ENCODE data around the gene PTPMT1. TPM values are rescaled to one million over a fixed set of nuclear protein-coding genes. Genes with fewer than 3 reads are reported as not detected.

The PTPMT1 gene, protein sequence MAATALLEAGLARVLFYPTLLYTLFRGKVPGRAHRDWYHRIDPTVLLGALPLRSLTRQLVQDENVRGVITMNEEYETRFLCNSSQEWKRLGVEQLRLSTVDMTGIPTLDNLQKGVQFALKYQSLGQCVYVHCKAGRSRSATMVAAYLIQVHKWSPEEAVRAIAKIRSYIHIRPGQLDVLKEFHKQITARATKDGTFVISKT
- total RNA-seq (2022; extraction: Qiagen RNA extraction) = 63.0 to 77.7 TPM (median 76.9 TPM) in 5 replicates

GRCh38 chr11:47565340-47566148 is at the start of gene PTPMT1:
PTPMT1 (plus strand) TSS chr11:47565599; CDS start chr11:47565623, 24 bp downstream.

GRCh38 chr11:47552566-47553405 is 12.6 kb upstream of the PTPMT1 start, which contains the start of gene CELF1:
CELF1 (minus strand) TSS chr11:47553132; CDS start chr11:47499523, 53,609 bp downstream.

GRCh38 chr11:47578524-47579494 is 13.4 kb downstream of the PTPMT1 start, which contains the start of the genes KBTBD4 and NDUFS3:
KBTBD4 (minus strand) TSS chr11:47578970; CDS start chr11:47578951, 19 bp downstream.
NDUFS3 (plus strand) TSS chr11:47579074; CDS start chr11:47579092, 18 bp downstream.

DNA sequence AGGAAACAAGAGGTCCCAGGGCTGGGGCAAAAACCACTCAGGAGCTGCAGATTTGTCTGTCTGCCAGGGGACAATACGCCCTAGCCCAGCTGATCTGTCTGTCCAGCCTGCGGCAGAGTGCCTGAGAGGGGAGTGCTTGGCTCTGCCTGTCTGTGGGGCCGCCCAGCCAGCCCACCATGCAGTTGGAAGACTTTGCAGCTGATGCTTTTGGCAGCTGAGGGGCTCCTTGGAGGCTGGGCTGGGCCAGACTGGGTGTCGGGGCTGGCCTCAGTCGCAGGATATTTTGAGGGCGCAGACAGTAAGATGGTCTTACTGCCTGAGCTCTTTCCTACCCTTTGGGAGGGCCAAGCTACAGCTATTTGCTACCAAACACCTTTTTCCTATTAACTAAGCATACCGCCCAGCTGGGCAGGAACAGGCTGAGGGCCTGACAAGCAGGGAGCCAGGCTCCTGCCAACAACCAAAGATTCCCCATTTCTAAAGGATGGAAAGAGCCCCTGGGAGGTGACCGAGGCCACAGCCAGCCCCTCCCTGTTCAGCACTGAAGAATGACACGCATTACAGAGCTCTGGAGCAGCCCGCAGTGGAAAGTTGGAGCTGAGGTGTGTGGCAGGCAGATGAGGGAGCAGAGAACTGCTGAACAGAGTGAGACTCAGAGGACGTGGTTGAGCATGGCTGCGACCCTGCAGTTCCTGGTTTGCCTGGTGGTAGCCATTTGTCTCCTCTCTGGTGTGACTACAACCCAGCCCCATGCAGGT is 20.9 kb downstream of the PTPMT1 start, which contains the start of gene FAM180B:
TSS of gene FAM180B (plus strand) at position 581 of the 758 bp plus-strand sequence. CDS start at position 672, 91 bp downstream.

GRCh38 chr11:47593934-47594855 is 28.8 kb downstream of the PTPMT1 start, which contains the start of gene C1QTNF4:
C1QTNF4 (minus strand) TSS chr11:47594411; CDS start chr11:47590810, 3,601 bp downstream.

Other genes with a start within 250 kb of the PTPMT1 start
- 0.05 to 0.08 TPM (median 0.07 TPM) in 5 replicates for gene MYBPC3, start 212.9 kb upstream of the PTPMT1 start, total RNA-seq (2022; extraction: Qiagen RNA extraction)
- 0.19 to 0.21 TPM in 2 of 5 replicates, not detected in the others for gene SPI1, start 187.1 kb upstream of the PTPMT1 start, total RNA-seq (2022; extraction: Qiagen RNA extraction)
- gene SLC39A13, start 157.0 kb upstream of the PTPMT1 start, total RNA-seq (2022; extraction: Qiagen RNA extraction) = 39.8 to 57.0 TPM (median 45.8 TPM) in 5 replicates
- gene PSMC3, start 139.2 kb upstream of the PTPMT1 start, total RNA-seq (2022; extraction: Qiagen RNA extraction) = 178 to 243 TPM (median 193 TPM) in 5 replicates
- 0.15 to 0.32 TPM in 2 of 5 replicates, not detected in the others for gene RAPSN, start 116.5 kb upstream of the PTPMT1 start, total RNA-seq (2022; extraction: Qiagen RNA extraction)
- 39.2 to 64.3 TPM (median 58.2 TPM) in 5 replicates for gene CELF1, start 12.5 kb upstream of the PTPMT1 start, total RNA-seq (2022; extraction: Qiagen RNA extraction)
- 16.6 to 19.4 TPM (median 18.6 TPM) in 5 replicates for gene KBTBD4, start 13.4 kb downstream of the PTPMT1 start, total RNA-seq (2022; extraction: Qiagen RNA extraction)
- 106 to 142 TPM (median 134 TPM) in 5 replicates for gene NDUFS3, start 13.5 kb downstream of the PTPMT1 start, total RNA-seq (2022; extraction: Qiagen RNA extraction)
- 0.08 to 0.09 TPM in 2 of 5 replicates, not detected in the others for gene FAM180B, start 21.1 kb downstream of the PTPMT1 start, total RNA-seq (2022; extraction: Qiagen RNA extraction)
- gene C1QTNF4, start 28.8 kb downstream of the PTPMT1 start, total RNA-seq (2022; extraction: Qiagen RNA extraction) = 0.06 to 0.07 TPM in 2 of 5 replicates, not detected in the others
- 118 to 143 TPM (median 126 TPM) in 5 replicates for gene MTCH2, start 77.0 kb downstream of the PTPMT1 start, total RNA-seq (2022; extraction: Qiagen RNA extraction)
- 0.59 to 1.1 TPM (median 0.92 TPM) in 5 replicates for gene AGBL2, start 149.8 kb downstream of the PTPMT1 start, total RNA-seq (2022; extraction: Qiagen RNA extraction)
- gene FNBP4, start 201.7 kb downstream of the PTPMT1 start, total RNA-seq (2022; extraction: Qiagen RNA extraction) = 45.2 to 60.0 TPM (median 49.9 TPM) in 5 replicates